NCI-H345 treated with DMSO at 0.1 percent for 48 hours (cell line): ENCODE measurements around the gene DUS1L.

ENCODE experiments used
- DNase-seq: peaks from one replicate; lab custom pipeline; 2025; ENCODE audit not compliant: unreplicated experiment; lab: John Stamatoyannopoulos, UW

DUS1L gene

GRCh38 chr17:82077617-82078358 lies 12.2 kb upstream of the DUS1L start:
- DNase-seq = no peak

- no peak for DNase-seq
These were observed 11.4 kb upstream of the DUS1L start for GRCh38 chr17:82076785-82077591.

- no peak for DNase-seq
These were observed 10.6 kb upstream of the DUS1L start for GRCh38 chr17:82076018-82076784.

- DNase-seq = no peak
These were observed 7.8 kb upstream of the DUS1L start for GRCh38 chr17:82073446-82073845.

GRCh38 chr17:82072827-82073226 lies 7.2 kb upstream of the DUS1L start:
- no peak for DNase-seq

- no peak for DNase-seq
These were observed 5.0 kb upstream of the DUS1L start for GRCh38 chr17:82070611-82071010.

- no peak for DNase-seq
These were observed 389 bp downstream of the DUS1L start for GRCh38 chr17:82065193-82065637.

GRCh38 chr17:82064433-82065192 lies 991 bp downstream of the DUS1L start:
- no peak for DNase-seq

- DNase-seq = no peak
These were observed 1.9 kb downstream of the DUS1L start for GRCh38 chr17:82063424-82064415.

GRCh38 chr17:82062984-82063368 lies 2.6 kb downstream of the DUS1L start:
- no peak for DNase-seq

- no peak for DNase-seq
These were observed 3.3 kb downstream of the DUS1L start for GRCh38 chr17:82062076-82062983.

GRCh38 chr17:82061047-82061925 lies 4.3 kb downstream of the DUS1L start:
- DNase-seq = no peak

GRCh38 chr17:82060614-82061013 lies 5.0 kb downstream of the DUS1L start:
- DNase-seq = no peak

GRCh38 chr17:82060001-82060380 lies 5.6 kb downstream of the DUS1L start:
- no peak for DNase-seq

GRCh38 chr17:82059272-82060000 lies 6.2 kb downstream of the DUS1L start:
- DNase-seq = no peak

- no peak for DNase-seq
These were observed 6.8 kb downstream of the DUS1L start for GRCh38 chr17:82058855-82059249.

- DNase-seq = no peak
These were observed 7.3 kb downstream of the DUS1L start for GRCh38 chr17:82058230-82058854.
